ENCODE measurements around the gene KIF21A. TPM values are rescaled to one million over a fixed set of nuclear protein-coding genes. Genes with fewer than 3 reads are reported as not detected.

The KIF21A gene
- total RNA-seq, 1 donor: 4.3 TPM

GRCh38 chr12:39451977-39452376 is 9.1 kb upstream of the KIF21A start:
- no peak for TF ChIP-seq CTCF (IDR thresholded peaks at IDR 0.05; ENCODE audit: extremely low read depth, low read depth, low read length)
- H3K4me2 ChIP-seq (ENCODE audit: insufficient read depth, low read length): no peak overlapping the region
- no peak overlapping the region for H3K4me3 ChIP-seq (ENCODE audit: insufficient read depth, low read length)

GRCh38 chr12:39448038-39448437 is 5.1 kb upstream of the KIF21A start:
- TF ChIP-seq CTCF (IDR thresholded peaks at IDR 0.05; ENCODE audit: extremely low read depth, low read depth, low read length): no peak
- no peaks in the 10 kb centered on the region for H3K9me3 ChIP-seq (ENCODE audit: low read depth, low read length)
- H3K27me3 ChIP-seq (ENCODE audit: insufficient read depth, low read length): no peaks in the 10 kb centered on the region
- H3K4me2 ChIP-seq (ENCODE audit: insufficient read depth, low read length): no peak overlapping the region
- H4K20me1 ChIP-seq (ENCODE audit: insufficient read depth, low read length): no peaks in the 10 kb centered on the region
- H3K4me1 ChIP-seq (ENCODE audit: insufficient read depth, low read length): peaks cover 9% of the 10 kb centered on the region
- H3K4me3 ChIP-seq (ENCODE audit: insufficient read depth, low read length): no peak overlapping the region
- no peak for DNase-seq (ENCODE audit: insufficient read length, low spot score, missing footprints)
- no peaks in the 10 kb centered on the region for H3K36me3 ChIP-seq (ENCODE audit: insufficient read depth, low read length)
- no peaks in the 10 kb centered on the region for H3K79me2 ChIP-seq (ENCODE audit: insufficient read depth, low read length)
- no peak overlapping the region for H2AFZ ChIP-seq (ENCODE audit: low read length)
- H3K27ac ChIP-seq (ENCODE audit: low read depth, low read length): no peak overlapping the region

More at GRCh38 chr12:39451977-39452376, 9.1 kb upstream of the KIF21A start:
- H3K27me3 ChIP-seq (ENCODE audit: insufficient read depth, low read length): no peaks in the 10 kb centered on the region
- DNase-seq (ENCODE audit: insufficient read length, low spot score, missing footprints): no peak
- no peak overlapping the region for H2AFZ ChIP-seq (ENCODE audit: low read length)
- no peaks in the 10 kb centered on the region for H3K79me2 ChIP-seq (ENCODE audit: insufficient read depth, low read length)
- H4K20me1 ChIP-seq (ENCODE audit: insufficient read depth, low read length): no peaks in the 10 kb centered on the region
- no peaks in the 10 kb centered on the region for H3K9me3 ChIP-seq (ENCODE audit: low read depth, low read length)
- H3K36me3 ChIP-seq (ENCODE audit: insufficient read depth, low read length): no peaks in the 10 kb centered on the region
- no peak overlapping the region for H3K27ac ChIP-seq (ENCODE audit: low read depth, low read length)
- H3K4me1 ChIP-seq (ENCODE audit: insufficient read depth, low read length): no peaks in the 10 kb centered on the region

GRCh38 chr12:39443929-39444209 is 949 bp upstream of the KIF21A start:
- Histone ChIP-seq H4K20me1 (ENCODE audit: insufficient read depth, low read length) (no peaks in the 10 kb centered on the region), H3K4me2 (ENCODE audit: insufficient read depth, low read length) (peak overlapping the region; percentile 98), H2AFZ (ENCODE audit: low read length) (peak overlapping the region; percentile 97), H3K27me3 (ENCODE audit: insufficient read depth, low read length) (no peaks in the 10 kb centered on the region), H3K36me3 (ENCODE audit: insufficient read depth, low read length) (no peaks in the 10 kb centered on the region), H3K9me3 (ENCODE audit: low read depth, low read length) (no peaks in the 10 kb centered on the region), H3K79me2 (ENCODE audit: insufficient read depth, low read length) (peaks cover 3% of the 10 kb centered on the region), H3K27ac (ENCODE audit: low read depth, low read length) (peak overlapping the region; percentile 45), H3K4me3 (ENCODE audit: insufficient read depth, low read length) (peak overlapping the region; percentile 83), H3K4me1 (ENCODE audit: insufficient read depth, low read length) (peaks cover 14% of the 10 kb centered on the region)
- DNase-seq (ENCODE audit: insufficient read length, low spot score, missing footprints): no peak
- TF ChIP-seq CTCF (IDR thresholded peaks at IDR 0.05; ENCODE audit: extremely low read depth, low read depth, low read length): no peak

DNA sequence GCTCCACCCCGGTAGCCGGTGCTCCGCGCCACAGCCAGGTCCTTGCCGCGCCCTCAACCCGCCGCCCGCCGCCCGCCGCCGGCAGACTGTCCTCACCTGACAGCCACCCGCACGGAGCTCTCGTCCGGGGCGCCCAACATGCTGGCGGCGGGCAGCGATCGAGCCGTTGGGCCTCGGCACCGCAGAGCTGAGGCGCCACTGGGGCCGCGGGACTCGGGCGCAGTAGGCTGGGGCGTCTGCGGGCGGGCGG is 164 bp downstream of the KIF21A start:
- TF ChIP-seq CTCF (IDR thresholded peaks at IDR 0.05; ENCODE audit: extremely low read depth, low read depth, low read length): no peak
- peak overlapping the region; percentile 98 for H3K4me2 ChIP-seq (ENCODE audit: insufficient read depth, low read length)
- no peaks in the 10 kb centered on the region for H3K27me3 ChIP-seq (ENCODE audit: insufficient read depth, low read length)
- DNase-seq (ENCODE audit: insufficient read length, low spot score, missing footprints): no peak
- no peaks in the 10 kb centered on the region for H3K36me3 ChIP-seq (ENCODE audit: insufficient read depth, low read length)
- peaks cover 3% of the 10 kb centered on the region for H3K79me2 ChIP-seq (ENCODE audit: insufficient read depth, low read length)
- no peaks in the 10 kb centered on the region for H3K9me3 ChIP-seq (ENCODE audit: low read depth, low read length)
- H3K4me3 ChIP-seq (ENCODE audit: insufficient read depth, low read length): peak overlapping the region; percentile 83
- peak overlapping the region; percentile 53 for H3K27ac ChIP-seq (ENCODE audit: low read depth, low read length)
- H3K4me1 ChIP-seq (ENCODE audit: insufficient read depth, low read length): peaks cover 14% of the 10 kb centered on the region
- H4K20me1 ChIP-seq (ENCODE audit: insufficient read depth, low read length): no peaks in the 10 kb centered on the region
- peak overlapping the region; percentile 95 for H2AFZ ChIP-seq (ENCODE audit: low read length)

Data from osteoblast (primary cell).